Stomach smooth muscle (tissue), 2 donors: ENCODE measurements around the gene GSK3A.

Experiments used
- H3K27ac ChIP-seq: one replicate; pipeline ENCODE4 v1.7.0; 2013; ENCODE audit warnings: mild to moderate bottlenecking, low read length, inconsistent platforms
- H3K27me3 ChIP-seq, 2 donors: one replicate each; pipeline ENCODE4 v1.7.0; 2013; ENCODE audit warnings: low read length in 2 of 2; ENCODE audit not compliant: insufficient read depth in 2 of 2, control insufficient read depth in 1 of 2
- H3K36me3 ChIP-seq, 2 donors: one replicate each; pipeline ENCODE4 v1.7.0; 2013; ENCODE audit warnings: low read length in 2 of 2; ENCODE audit not compliant: control insufficient read depth in 2 of 2, insufficient read depth in 2 of 2
- H3K4me1 ChIP-seq: one replicate; pipeline ENCODE4 v1.7.0; 2013; ENCODE audit warnings: low read length; ENCODE audit not compliant: control insufficient read depth, insufficient read depth
- H3K4me3 ChIP-seq, 2 donors: one replicate each; pipeline ENCODE4 v1.7.0; 2013; ENCODE audit warnings: low read length in 2 of 2
- H3K9ac ChIP-seq, 2 donors: one replicate each; pipeline ENCODE4 v1.7.0; 2013; ENCODE audit warnings: low read length in 2 of 2, mild to moderate bottlenecking in 1 of 2
- H3K9me3 ChIP-seq, 2 donors: one replicate each; pipeline ENCODE4 v1.7.0; 2013; ENCODE audit warnings: low read length in 2 of 2; ENCODE audit not compliant: control insufficient read depth in 2 of 2
- donor health status: healthy.
- donor health status: Pancreatic carcinoma.

The GSK3A gene

DNA sequence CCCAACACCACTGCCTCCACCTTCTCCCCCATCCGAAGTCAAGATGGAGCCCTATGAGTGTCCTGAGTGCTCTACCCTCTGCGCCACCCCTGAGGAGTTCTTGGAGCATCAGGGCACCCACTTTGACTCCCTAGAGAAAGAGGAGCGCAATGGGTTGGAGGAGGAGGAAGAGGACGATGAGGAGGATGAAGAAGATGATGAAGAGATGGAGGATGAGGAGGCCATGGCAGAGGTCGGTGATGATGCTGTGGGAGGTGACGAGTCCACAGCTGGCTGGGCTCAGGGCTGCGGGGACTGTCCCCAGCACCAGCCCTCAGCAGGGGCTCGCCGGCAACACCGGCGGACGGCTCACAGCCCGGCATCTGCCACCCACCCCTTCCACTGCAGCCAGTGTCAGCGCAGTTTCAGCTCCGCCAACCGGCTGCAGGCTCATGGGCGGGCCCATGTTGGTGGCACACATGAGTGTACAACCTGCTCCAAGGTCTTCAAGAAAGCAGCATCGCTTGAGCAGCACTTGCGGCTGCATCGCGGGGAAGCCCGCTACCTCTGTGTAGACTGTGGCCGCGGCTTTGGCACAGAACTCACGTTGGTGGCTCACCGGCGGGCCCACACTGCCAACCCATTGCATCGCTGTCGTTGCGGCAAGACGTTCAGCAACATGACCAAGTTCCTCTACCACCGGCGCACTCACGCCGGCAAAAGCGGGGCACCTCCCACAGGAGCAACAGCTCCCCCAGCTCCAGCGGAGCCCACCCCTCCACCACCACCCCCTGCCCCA lies 17.3 kb downstream of the GSK3A start:
- Histone ChIP-seq H3K4me3 (no peak overlapping the region), H3K9me3 (no peaks in the 10 kb centered on the region), H3K27ac (no peak overlapping the region), H3K36me3 (peaks cover 30 to 47% of the 10 kb centered on the region in 2 donors), H3K9ac (no peak overlapping the region), H3K27me3 (no peaks in the 10 kb centered on the region), H3K4me1 (peaks cover 18% of the 10 kb centered on the region)

DNA sequence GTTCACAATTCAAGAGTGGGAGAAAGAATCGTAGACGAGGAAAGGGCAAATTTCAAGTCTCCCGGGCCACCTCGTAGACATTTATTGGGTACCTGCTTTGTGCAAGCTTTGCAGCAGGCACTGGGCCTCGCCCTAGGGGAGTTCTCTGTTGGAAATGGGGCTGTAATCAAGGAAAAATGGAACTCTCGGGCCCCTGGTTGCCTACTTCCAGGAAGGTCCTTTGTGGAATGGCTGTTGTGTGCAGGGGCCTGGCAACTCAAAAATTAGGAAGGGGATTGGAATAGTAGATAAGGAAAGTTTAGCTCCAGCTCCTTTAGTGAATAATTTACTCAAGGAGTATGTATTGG lies 21.7 kb downstream of the GSK3A start:
- no peaks in the 10 kb centered on the region for H3K9me3 ChIP-seq
- H3K27ac ChIP-seq: peak overlapping the region; percentile 37
- H3K9ac ChIP-seq: peak overlapping the region; percentile 76 to 87
- peaks cover 12 to 19% of the 10 kb centered on the region in 2 donors for H3K36me3 ChIP-seq
- peak overlapping the region; percentile 94 to 95 for H3K4me3 ChIP-seq
- peaks cover 40% of the 10 kb centered on the region for H3K4me1 ChIP-seq
- no peaks in the 10 kb centered on the region for H3K27me3 ChIP-seq

GRCh38 chr19:42219812-42220750 lies 22.3 kb downstream of the GSK3A start, which contains the start of gene ZNF526:
Gene ZNF526, plus strand, starts transcription at chr19:42220312. Its CDS starts 4,092 bp downstream, at chr19:42224404.
- Histone ChIP-seq H3K9ac (peak within 1 kb of the TSS; percentile 76 to 87), H3K9me3 (no peaks in the 10 kb centered on the region), H3K36me3 (peaks cover 7 to 15% of the 10 kb centered on the region in 2 donors), H3K27ac (peak within 1 kb of the TSS; percentile 79), H3K4me3 (peak within 1 kb of the TSS; percentile 94 to 95), H3K27me3 (no peaks in the 10 kb centered on the region), H3K4me1 (peaks cover 41% of the 10 kb centered on the region)

- Histone ChIP-seq H3K9me3 (no peaks in the 10 kb centered on the region), H3K27ac (peak within 1 kb of the TSS; percentile 73), H3K4me3 (peak within 1 kb of the TSS; percentile 86 to 89), H3K36me3 (peaks cover 14 to 16% of the 10 kb centered on the region in 2 donors), H3K4me1 (peaks cover 41% of the 10 kb centered on the region), H3K9ac (peak within 1 kb of the TSS; percentile 80 to 83), H3K27me3 (no peaks in the 10 kb centered on the region)
Observed at GRCh38 chr19:42217520-42218437, 24.6 kb downstream of the GSK3A start, which contains the start of gene DEDD2. Gene DEDD2, minus strand, starts transcription at chr19:42217677. Its CDS starts 670 bp downstream, at chr19:42217007.

DNA sequence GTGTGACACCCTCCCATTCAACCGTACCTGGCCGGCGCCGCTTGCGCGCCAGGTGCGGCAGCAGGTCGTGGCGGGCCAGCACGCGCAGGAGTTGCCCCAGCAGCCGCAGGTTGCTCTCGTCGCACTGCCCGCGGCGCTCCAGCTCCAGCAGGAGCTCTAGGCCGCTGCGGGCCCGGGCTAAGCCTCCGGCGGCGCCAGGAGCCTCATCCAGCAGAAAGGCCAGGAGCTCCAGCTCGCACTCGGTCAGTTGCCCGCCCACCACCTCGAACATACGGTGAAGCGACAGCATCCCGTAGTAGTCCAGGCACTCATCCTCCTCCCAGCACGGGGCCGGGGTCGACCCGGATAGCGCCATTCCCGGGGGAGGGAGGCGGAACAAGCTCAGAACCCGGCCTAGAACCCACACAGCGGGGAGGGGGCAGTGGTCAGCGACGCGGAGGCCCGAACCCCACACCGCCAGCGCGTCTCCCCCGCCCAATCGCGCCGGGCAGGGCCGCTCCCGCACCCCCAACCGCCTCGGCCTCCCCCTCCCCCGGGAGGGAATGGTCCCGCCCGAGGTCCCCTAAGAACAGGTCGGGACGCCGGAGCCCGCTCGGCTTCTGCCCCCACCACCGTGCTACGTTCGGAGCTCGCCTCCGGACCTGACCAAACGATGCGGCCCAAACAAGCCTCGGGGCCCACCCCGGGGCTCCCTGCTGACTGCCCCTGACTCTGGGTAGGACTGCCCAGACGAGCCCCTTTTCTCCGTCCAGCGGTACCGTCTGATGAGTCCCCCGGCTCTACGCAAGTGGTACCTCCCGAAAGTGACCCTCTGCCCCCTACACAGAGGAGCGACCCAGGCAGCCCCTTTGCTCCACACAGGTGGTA lies 25.5 kb downstream of the GSK3A start:
- Histone ChIP-seq H3K27me3 (no peaks in the 10 kb centered on the region), H3K27ac (peak overlapping the region; percentile 73), H3K9me3 (no peaks in the 10 kb centered on the region), H3K4me1 (peaks cover 41% of the 10 kb centered on the region), H3K4me3 (peak overlapping the region; percentile 86 to 89), H3K36me3 (peaks cover 15 to 16% of the 10 kb centered on the region in 2 donors), H3K9ac (peak overlapping the region; percentile 80 to 83)

- Histone ChIP-seq H3K27ac (no peak overlapping the region), H3K4me1 (peaks cover 29% of the 10 kb centered on the region), H3K27me3 (no peaks in the 10 kb centered on the region)
Observed at GRCh38 chr19:42214810-42215485, 27.5 kb downstream of the GSK3A start.

DNA sequence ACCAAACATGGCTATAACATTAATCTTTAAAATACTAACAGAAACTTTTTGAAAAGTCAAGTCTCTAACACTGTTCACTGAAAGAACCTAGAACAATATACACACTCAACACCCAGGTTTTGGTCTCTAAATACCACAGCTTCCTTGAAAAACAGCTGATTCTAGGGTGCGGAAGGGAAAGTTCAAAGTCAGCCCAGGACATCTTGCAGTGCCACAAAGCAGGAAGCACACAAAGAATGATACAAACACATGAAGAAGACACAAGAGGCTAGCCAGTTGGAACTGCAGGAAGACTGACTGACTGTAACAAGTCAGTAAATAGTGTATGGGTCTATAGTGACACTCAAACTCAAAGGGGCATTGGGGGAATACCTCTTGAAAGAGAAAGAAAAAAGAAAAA lies 29.5 kb downstream of the GSK3A start:
- Histone ChIP-seq H3K9ac (no peak overlapping the region), H3K4me3 (no peak overlapping the region), H3K36me3 (peaks cover 32 to 33% of the 10 kb centered on the region in 2 donors), H3K4me1 (peaks cover 15% of the 10 kb centered on the region), H3K27me3 (no peaks in the 10 kb centered on the region), H3K9me3 (no peaks in the 10 kb centered on the region), H3K27ac (no peak overlapping the region)

More at GRCh38 chr19:42214810-42215485, 27.5 kb downstream of the GSK3A start:
- Histone ChIP-seq H3K9me3 (no peaks in the 10 kb centered on the region), H3K9ac (no peak overlapping the region), H3K36me3 (peaks cover 17% of the 10 kb centered on the region in 2 donors), H3K4me3 (no peak overlapping the region)

DNA sequence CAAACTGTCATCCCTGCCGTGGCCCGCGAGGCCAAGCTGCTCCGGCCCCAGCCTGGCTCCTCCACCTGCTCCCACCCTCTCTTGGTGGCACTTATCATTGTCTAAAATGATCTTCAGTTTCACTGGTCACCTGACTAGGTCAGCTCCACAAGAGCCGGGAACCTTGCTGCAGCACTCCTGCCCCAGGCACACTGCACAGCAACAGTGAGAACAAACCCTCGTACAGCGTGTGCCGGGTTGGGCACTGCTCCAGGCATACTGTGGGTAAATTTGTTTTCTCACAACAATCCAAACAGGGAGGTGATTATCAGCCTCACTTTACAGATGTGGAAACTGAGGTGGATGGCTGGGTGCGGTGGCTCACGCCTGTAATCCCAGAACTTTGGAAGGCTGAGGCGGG lies 33.8 kb downstream of the GSK3A start:
- H3K4me3 ChIP-seq: no peak overlapping the region
- no peak overlapping the region for H3K27ac ChIP-seq
- H3K36me3 ChIP-seq: peaks cover 36 to 55% of the 10 kb centered on the region in 2 donors
- no peak overlapping the region for H3K9ac ChIP-seq
- no peaks in the 10 kb centered on the region for H3K27me3 ChIP-seq
- H3K9me3 ChIP-seq: no peaks in the 10 kb centered on the region
- H3K4me1 ChIP-seq: no peaks in the 10 kb centered on the region

- Histone ChIP-seq H3K9ac (no peak overlapping the region), H3K27ac (no peak overlapping the region), H3K4me1 (no peaks in the 10 kb centered on the region), H3K27me3 (no peaks in the 10 kb centered on the region), H3K4me3 (no peak overlapping the region), H3K9me3 (no peaks in the 10 kb centered on the region), H3K36me3 (peaks cover 34 to 54% of the 10 kb centered on the region in 2 donors)
Observed at GRCh38 chr19:42207767-42208271, 34.6 kb downstream of the GSK3A start.
